ENCODE results near the gene TYW5.

DNA sequence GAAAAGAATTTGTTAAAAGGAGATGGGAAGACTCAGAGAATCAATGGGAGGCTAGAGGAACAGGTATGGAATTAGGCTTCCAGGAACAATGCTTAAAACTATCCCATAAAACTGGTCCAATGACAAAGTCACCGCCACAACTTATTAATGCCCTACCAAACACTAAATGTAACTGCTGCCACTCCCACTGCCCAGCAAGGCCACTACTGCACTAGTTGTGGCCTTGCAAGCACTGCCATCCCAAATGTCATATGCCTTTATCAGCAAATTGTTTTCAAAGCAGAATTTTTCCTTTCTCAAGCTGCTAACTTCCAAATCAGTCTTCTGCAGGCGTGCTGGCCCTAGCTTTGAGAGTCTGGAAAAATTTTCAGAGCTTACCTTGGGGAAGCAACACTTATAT is 58.7 kb downstream of the TYW5 start:
- no peak for TF ChIP-seq CTCF (conservative IDR thresholded peaks at IDR 0.05)
- TF ChIP-seq EZH2 (IDR thresholded peaks at IDR 0.05; ENCODE audit: low read depth) = no peak
